Activated CD4-positive, alpha-beta T cell treated with anti-CD3 and anti-CD28 coated beads for 36 hours (primary cell): ENCODE results near the gene GJA4. TPM values are rescaled to one million over a fixed set of nuclear protein-coding genes. Genes with fewer than 3 reads are reported as not detected.

Experiments
- ATAC-seq: fragments of 200-7000 bp; cut with Tn5 transposase; one replicate; pipeline ENCODE4 v1.10.0; 2021; ENCODE audit warnings: mild to moderate bottlenecking, moderate library complexity
- CTCF ChIA-PET: fragments of 350-600 bp; sonication (Branson Sonifier 250); formaldehyde crosslinking; loops from one replicate; lab custom pipeline; 2021; ENCODE audit warnings: antibody characterized with exemption; lab: Charles Lee
- POLR2A ChIA-PET: fragments of 350-600 bp; sonication (Branson Sonifier 250); formaldehyde crosslinking; loops from one replicate; lab custom pipeline; 2021; ENCODE audit warnings: antibody characterized with exemption, inconsistent platforms; lab: Charles Lee
- DNase-seq: peaks from one replicate; pipeline ENCODE4 v3.0.0-alpha.2; 2020
- H3K27ac Mint-ChIP-seq: one replicate; pipeline ENCODE4 v1.8.0; 2021; ENCODE audit warnings: mixed read lengths
- H3K27me3 Mint-ChIP-seq: one replicate; pipeline ENCODE4 v1.8.0; 2021; ENCODE audit warnings: mixed read lengths
- H3K36me3 Mint-ChIP-seq: one replicate; pipeline ENCODE4 v1.8.0; 2021; ENCODE audit warnings: low read depth, mixed read lengths
- H3K4me1 Mint-ChIP-seq: one replicate; pipeline ENCODE4 v1.8.0; 2021; ENCODE audit warnings: mixed read lengths
- H3K4me3 Mint-ChIP-seq: one replicate; pipeline ENCODE4 v1.8.0; 2021; ENCODE audit warnings: mild to moderate bottlenecking, moderate library complexity, mixed read lengths
- H3K9me3 Mint-ChIP-seq: one replicate; pipeline ENCODE4 v1.8.0; 2021; ENCODE audit warnings: low read depth, mixed read lengths
- intact Hi-C, 2 experiments: fragments of 100-400 bp; cut with DNase I in 1 of 2; cut with micrococcal nuclease in 1 of 2; formaldehyde crosslinking; loops; one replicate each; pipeline versions ENCODE4 v1.14.2 to v1.15.1; 2022 to 2024; cut with DNase I, micrococcal nuclease
- total RNA-seq, 2 experiments: library from RNA; stranded (reverse); gene quantifications; one replicate each; pipeline ENCODE4 v1.2.3, GENCODE V29; 2021

GJA4 gene
- total RNA-seq, 2 experiments from 2014 or later: not detected

- Mint-ChIP-seq H3K36me3 (peaks cover 2% of the 10 kb centered on the region), H3K27me3 (no peaks in the 10 kb centered on the region), H3K4me1 (no peaks in the 10 kb centered on the region), H3K4me3 (no peak overlapping the region), H3K9me3 (peaks cover 2% of the 10 kb centered on the region), H3K27ac (no peak overlapping the region)
- CTCF ChIA-PET: interaction anchor here (2.1 kb wide), 1 partner anchor 9 kb away, joined by 9 read pairs; no protein-coding TSS in a partner anchor
- DNase-seq: no peak
- ATAC-seq: no peak
- POLR2A ChIA-PET: no interaction called here
- intact Hi-C loops: no loop called here
Observed at GRCh38 chr1:34824817-34825454, 32.1 kb downstream of the GJA4 start.

GRCh38 chr1:34825455-34826091 lies 32.8 kb downstream of the GJA4 start:
- POLR2A ChIA-PET: no interaction called here
- Mint-ChIP-seq H3K4me1 (no peaks in the 10 kb centered on the region), H3K27me3 (no peaks in the 10 kb centered on the region), H3K27ac (no peak overlapping the region), H3K4me3 (no peak overlapping the region), H3K36me3 (peaks cover 2% of the 10 kb centered on the region), H3K9me3 (peaks cover 2% of the 10 kb centered on the region)
- intact Hi-C loops: no loop called here
- DNase-seq (no peak), ATAC-seq (no peak)
- CTCF ChIA-PET: interaction anchor here (2.1 kb wide), 1 partner anchor 10 kb away, joined by 9 read pairs; no protein-coding TSS in a partner anchor

- H3K9me3 Mint-ChIP-seq: peaks cover 2% of the 10 kb centered on the region
- DNase-seq (no peak), ATAC-seq (no peak)
- H3K27ac Mint-ChIP-seq: no peak overlapping the region
- intact Hi-C loops: no loop called here
- no peaks in the 10 kb centered on the region for H3K4me1 Mint-ChIP-seq
- POLR2A ChIA-PET: no interaction called here
- H3K27me3 Mint-ChIP-seq: no peaks in the 10 kb centered on the region
- CTCF ChIA-PET: interaction anchor here (0.5 to 1.5 kb wide), 4 partner anchors 17 to 40 kb away, joined by 3 to 6 read pairs (median 3); no protein-coding TSS in a partner anchor
- H3K4me3 Mint-ChIP-seq: no peak overlapping the region
- no peaks in the 10 kb centered on the region for H3K36me3 Mint-ChIP-seq
Observed at GRCh38 chr1:34827341-34827941, 34.6 kb downstream of the GJA4 start.

GRCh38 chr1:34828611-34829010 lies 35.8 kb downstream of the GJA4 start:
- no peaks in the 10 kb centered on the region for H3K36me3 Mint-ChIP-seq
- DNase-seq: no peak
- H3K27me3 Mint-ChIP-seq: no peaks in the 10 kb centered on the region
- ATAC-seq: no peak
- peaks cover 2% of the 10 kb centered on the region for H3K9me3 Mint-ChIP-seq
- H3K4me3 Mint-ChIP-seq: no peak overlapping the region
- H3K27ac Mint-ChIP-seq: no peak overlapping the region
- POLR2A ChIA-PET: no interaction called here
- CTCF ChIA-PET: no interaction called here
- H3K4me1 Mint-ChIP-seq: no peaks in the 10 kb centered on the region
- intact Hi-C loops: no loop called here

GRCh38 chr1:34829250-34829649 lies 36.5 kb downstream of the GJA4 start:
- H3K9me3 Mint-ChIP-seq: no peaks in the 10 kb centered on the region
- intact Hi-C loops: no loop called here
- no peak overlapping the region for H3K27ac Mint-ChIP-seq
- ChIA-PET CTCF (no interaction called here), POLR2A (no interaction called here)
- no peaks in the 10 kb centered on the region for H3K27me3 Mint-ChIP-seq
- H3K4me3 Mint-ChIP-seq: no peak overlapping the region
- ATAC-seq (no peak), DNase-seq (no peak)
- no peaks in the 10 kb centered on the region for H3K36me3 Mint-ChIP-seq
- H3K4me1 Mint-ChIP-seq: no peaks in the 10 kb centered on the region

GRCh38 chr1:34831721-34832246 lies 39.0 kb downstream of the GJA4 start:
- Mint-ChIP-seq H3K27me3 (no peaks in the 10 kb centered on the region), H3K4me1 (no peaks in the 10 kb centered on the region), H3K4me3 (no peak overlapping the region), H3K9me3 (no peaks in the 10 kb centered on the region), H3K27ac (no peak overlapping the region), H3K36me3 (no peaks in the 10 kb centered on the region)
- intact Hi-C loops: no loop called here
- ChIA-PET CTCF (interaction anchor here (0.6 to 0.8 kb wide), 2 partner anchors 33 to 252 kb away, joined by 3 to 4 read pairs; no protein-coding TSS in a partner anchor), POLR2A (no interaction called here)
- DNase-seq: no peak
- no peak for ATAC-seq

GRCh38 chr1:34833711-34834110 lies 40.9 kb downstream of the GJA4 start:
- DNase-seq: no peak
- ChIA-PET POLR2A (no interaction called here), CTCF (no interaction called here)
- ATAC-seq: no peak
- Mint-ChIP-seq H3K4me3 (no peak overlapping the region), H3K36me3 (no peaks in the 10 kb centered on the region), H3K9me3 (no peaks in the 10 kb centered on the region), H3K4me1 (no peaks in the 10 kb centered on the region), H3K27ac (no peak overlapping the region), H3K27me3 (no peaks in the 10 kb centered on the region)
- intact Hi-C loops: no loop called here

- ChIA-PET POLR2A (no interaction called here), CTCF (no interaction called here)
- no peaks in the 10 kb centered on the region for H3K36me3 Mint-ChIP-seq
- ATAC-seq (no peak), DNase-seq (no peak)
- intact Hi-C loops: no loop called here
- no peak overlapping the region for H3K27ac Mint-ChIP-seq
- H3K4me1 Mint-ChIP-seq: no peaks in the 10 kb centered on the region
- H3K27me3 Mint-ChIP-seq: no peaks in the 10 kb centered on the region
- H3K4me3 Mint-ChIP-seq: no peak overlapping the region
- H3K9me3 Mint-ChIP-seq: no peaks in the 10 kb centered on the region
Observed at GRCh38 chr1:34839526-34840305, 46.9 kb downstream of the GJA4 start.

GRCh38 chr1:34840426-34840825 lies 47.6 kb downstream of the GJA4 start:
- ATAC-seq (no peak), DNase-seq (no peak)
- Mint-ChIP-seq H3K4me3 (no peak overlapping the region), H3K9me3 (no peaks in the 10 kb centered on the region), H3K27ac (no peak overlapping the region), H3K36me3 (no peaks in the 10 kb centered on the region), H3K4me1 (no peaks in the 10 kb centered on the region), H3K27me3 (no peaks in the 10 kb centered on the region)
- intact Hi-C loops: no loop called here
- ChIA-PET POLR2A (no interaction called here), CTCF (no interaction called here)

GRCh38 chr1:34842073-34842472 lies 49.3 kb downstream of the GJA4 start:
- Mint-ChIP-seq H3K27me3 (no peaks in the 10 kb centered on the region), H3K9me3 (no peaks in the 10 kb centered on the region), H3K36me3 (no peaks in the 10 kb centered on the region), H3K4me3 (no peak overlapping the region), H3K27ac (no peak overlapping the region), H3K4me1 (no peaks in the 10 kb centered on the region)
- ATAC-seq (no peak), DNase-seq (no peak)
- ChIA-PET CTCF (interaction anchor here (3.7 kb wide), 1 partner anchor 11 kb away, joined by 18 read pairs; no protein-coding TSS in a partner anchor), POLR2A (no interaction called here)
- intact Hi-C loops: no loop called here

GRCh38 chr1:34842952-34843371 lies 50.2 kb downstream of the GJA4 start:
- no peak overlapping the region for H3K27ac Mint-ChIP-seq
- DNase-seq (no peak), ATAC-seq (no peak)
- peaks cover 2% of the 10 kb centered on the region for H3K36me3 Mint-ChIP-seq
- CTCF ChIA-PET: interaction anchor here (3.7 kb wide), 1 partner anchor 10 kb away, joined by 18 read pairs; no protein-coding TSS in a partner anchor
- H3K4me1 Mint-ChIP-seq: no peaks in the 10 kb centered on the region
- intact Hi-C loops: no loop called here
- no peaks in the 10 kb centered on the region for H3K9me3 Mint-ChIP-seq
- H3K4me3 Mint-ChIP-seq: no peak overlapping the region
- POLR2A ChIA-PET: no interaction called here
- H3K27me3 Mint-ChIP-seq: no peaks in the 10 kb centered on the region
